ENCODE results near the gene PTDSS2. TPM values are rescaled to one million over a fixed set of nuclear protein-coding genes. Genes with fewer than 3 reads are reported as not detected.

The PTDSS2 gene
- total and polyA plus RNA-seq, 9 of the 15 experiments (the other 6 are each of a cell fraction or from before 2014, with no cell fraction given): 0.45 to 53.9 (median 17.2) TPM

DNA sequence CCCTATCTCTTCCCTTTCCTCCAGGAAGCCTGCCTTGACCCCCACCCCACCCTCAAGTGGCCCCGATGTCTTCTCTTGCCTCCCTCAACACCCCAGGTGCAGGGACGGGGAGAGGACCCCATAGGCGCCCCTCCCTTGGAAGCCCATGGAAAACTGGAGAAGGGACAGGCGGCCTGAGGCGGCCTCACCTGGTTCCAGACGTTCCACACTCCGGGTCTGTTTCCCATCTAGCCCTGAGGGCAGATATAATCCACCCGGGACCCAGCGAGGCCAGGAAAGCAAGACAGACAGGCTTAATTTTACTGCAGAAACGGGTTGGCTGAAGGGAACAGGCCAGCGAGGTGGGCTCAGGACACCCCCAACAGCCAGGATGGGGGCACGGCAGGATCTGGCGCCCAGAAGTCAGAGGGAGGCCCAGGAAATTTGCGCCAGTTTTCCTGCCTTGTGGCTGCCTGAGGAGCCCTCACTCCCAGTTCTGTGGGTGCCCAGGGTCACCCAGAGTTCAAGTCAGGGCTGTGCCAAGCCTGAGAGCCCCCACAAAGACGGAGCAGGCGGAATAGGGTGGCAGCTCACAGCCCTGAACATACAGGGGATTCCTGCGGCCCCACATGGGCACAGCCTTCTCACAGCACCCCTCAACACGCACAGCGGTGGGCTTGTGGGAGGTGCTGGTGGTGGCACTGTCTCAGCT, 32.3 kb upstream of the PTDSS2 start:
- Histone ChIP-seq H3K4me2 (ENCODE audit: insufficient read depth, low read length) (no peak overlapping the region), H3K9me1 (ENCODE audit: control insufficient read depth, insufficient read depth, low read length) (no peaks in the 10 kb centered on the region), H3K9me3 (replicated peaks; ENCODE audit: control insufficient read depth, insufficient read depth, low read depth, low read length) (no peaks in the 10 kb centered on the region), H3K4me3 (no peak overlapping the region), H3K4me1 (replicated peaks in 1 of 2; ENCODE audit: control insufficient read depth in 2 of 2, insufficient read depth in 2 of 2, low read length in 2 of 2) (peaks cover 10 to 73% of the 10 kb centered on the region in 2 experiments), H3K9ac (ENCODE audit: insufficient read depth in 1 of 2, low read depth in 2 of 2, low read length in 2 of 2) (peak overlapping the region in 1 of 2 experiments; percentile 33; a peak in 1 of 4 replicates), H3K36me3 (ENCODE audit: control insufficient read depth, insufficient read depth, low read length) (no peaks in the 10 kb centered on the region), H3K27ac (ENCODE audit: extremely low read depth, low read depth, low read length) (no peak overlapping the region), H3K79me2 (ENCODE audit: control insufficient read depth, insufficient read depth, low read length) (no peaks in the 10 kb centered on the region), H4K20me1 (replicated peaks; ENCODE audit: control insufficient read depth, insufficient read depth, low read length) (no peaks in the 10 kb centered on the region), H3K27me3 (ENCODE audit: control insufficient read depth in 2 of 2, insufficient read depth in 2 of 2, low read length in 2 of 2) (no peaks in the 10 kb centered on the region), H2AFZ (ENCODE audit: low read depth, low read length) (no peak overlapping the region)
- 61% methylated on average over 14 of the region's 19 CpGs for WGBS (ENCODE audit: insufficient coverage, low coverage, missing lambda C conversion rate)
- no peak for DNase-seq (ENCODE audit: extremely low read depth in 1 of 4, low spot score in 3 of 4)
- intact Hi-C loops (cut with micrococcal nuclease) (no loop called here), in situ Hi-C loops (cut with MboI) (no loop called here)
- FAIRE-seq: no peak
- ChIA-PET POLR2A (no interaction called here), CTCF (ENCODE audit: low intra/inter-chr PET ratio) (no interaction called here)
- no TSS peak for BruUV-seq (replicated peaks)
- no peak for ATAC-seq
- TF ChIP-seq CBX1 (IDR thresholded peaks at IDR 0.05; ENCODE audit: low read depth) (no peak), ZNF277 (CRISPR knock-in tag; IDR thresholded peaks at IDR 0.05; ENCODE audit: borderline replicate concordance) (no peak), TAL1 (IDR thresholded peaks at IDR 0.05) (no peak), MBD2 (IDR thresholded peaks at IDR 0.05; ENCODE audit: borderline replicate concordance, low read depth) (no peak), CEBPB (tag; IDR thresholded peaks at IDR 0.05) (no peak), SP2 (IDR thresholded peaks at IDR 0.05; ENCODE audit: extremely low read depth, low read depth, low read length, poor library complexity, severe bottlenecking) (no peak), E2F6 (IDR thresholded peaks at IDR 0.05; ENCODE audit: borderline replicate concordance in 1 of 2, extremely low read depth in 1 of 2, insufficient read depth in 1 of 2, insufficient read length in 1 of 2, low read depth in 1 of 2, low read length in 1 of 2, poor library complexity in 1 of 2, severe bottlenecking in 1 of 2) (no peak), NEUROD1 (IDR thresholded peaks at IDR 0.05; ENCODE audit: borderline replicate concordance, low read depth, low read length, partially characterized antibody) (no peak), SMARCC2 (IDR thresholded peaks at IDR 0.05; ENCODE audit: low read depth) (no peak), FOXA1 (IDR thresholded peaks at IDR 0.05; ENCODE audit: borderline replicate concordance) (no peak), SMAD1 (IDR thresholded peaks at IDR 0.05; ENCODE audit: low read depth, low read length, partially characterized antibody) (no peak), ZNF23 (CRISPR knock-in tag; IDR thresholded peaks at IDR 0.05) (no peak), MAFG (tag; conservative IDR thresholded peaks at IDR 0.05) (no peak), AFF1 (IDR thresholded peaks at IDR 0.05; ENCODE audit: low read depth in 1 of 2, partially characterized antibody in 2 of 2) (no peak), MIER1 (IDR thresholded peaks at IDR 0.05; ENCODE audit: low read depth) (no peak), NELFE (IDR thresholded peaks at IDR 0.05; ENCODE audit: insufficient read depth, insufficient read length) (no peak)
